Endothelial cell of umbilical vein (primary cell): ENCODE measurements around the gene ZC3HAV1. TPM values are rescaled to one million over a fixed set of nuclear protein-coding genes. Genes with fewer than 3 reads are reported as not detected.

Experiments
- BruUV-seq: library from RNA; stranded (reverse); fragments of 400-500 nt; replicated peaks from 2 replicates; lab custom pipeline; 2021; lab: Mats Ljungman, UMichigan
- CTCF ChIA-PET: fragments of 300-600, 350-600 bp; sonication (Branson Sonifier 250); formaldehyde crosslinking; loops from one replicate; lab custom pipeline; 2021; ENCODE audit warnings: antibody characterized with exemption, inconsistent platforms; lab: Charles Lee
- POLR2A ChIA-PET: fragments of 300-600, 350-600 bp; sonication (Branson Sonifier 250); formaldehyde crosslinking; loops from one replicate; lab custom pipeline; 2021; ENCODE audit warnings: antibody characterized with exemption, inconsistent platforms; lab: Charles Lee
- DNase-seq: peaks from one replicate; pipeline ENCODE4 v3.0.0-alpha.2; 2011; ENCODE audit warnings: low read depth, low spot score
- FAIRE-seq: peaks from 2 replicates; lab custom pipeline; 2011; peaks lifted over from hg19 to GRCh38; lab: Jason Lieb, UNC
- H2AFZ ChIP-seq: 2 replicates; pipeline ENCODE4 v1.6.0; 2012; ENCODE audit warnings: low read depth, low read length, control low read depth, inconsistent platforms
- H3K27ac ChIP-seq: 2 replicates; pipeline ENCODE4 v1.5.1; 2011; ENCODE audit warnings: low read depth, mild to moderate bottlenecking, control low read depth, low read length, moderate library complexity; ENCODE audit not compliant: insufficient read depth
- H3K27me3 ChIP-seq, 2 experiments: 2 replicates each; pipeline versions ENCODE4 v1.6.0 to v1.6.1; 2011; ENCODE audit warnings: low read length in 2 of 2, mixed read lengths in 1 of 2; ENCODE audit not compliant: control insufficient read depth in 2 of 2, insufficient read depth in 2 of 2
- H3K36me3 ChIP-seq, 2 experiments: 2 replicates in 1 of 2; 3 replicates in 1 of 2; pipeline ENCODE4 v1.5.1; 2011; ENCODE audit warnings: low read length in 2 of 2, mild to moderate bottlenecking in 1 of 2, moderate library complexity in 1 of 2; ENCODE audit not compliant: control insufficient read depth in 2 of 2, insufficient read depth in 2 of 2; ENCODE audit errors: extremely low read depth in 1 of 2
- H3K4me1 ChIP-seq: 3 replicates; pipeline ENCODE4 v1.5.1; 2011; ENCODE audit warnings: mild to moderate bottlenecking, low read length; ENCODE audit not compliant: control insufficient read depth, insufficient read depth; ENCODE audit errors: extremely low read depth
- H3K4me2 ChIP-seq: 2 replicates; pipeline ENCODE4 v1.6.1; 2011; ENCODE audit warnings: low read length, control low read depth, mixed read lengths; ENCODE audit not compliant: insufficient read depth
- H3K4me3 ChIP-seq, 3 experiments: fragments of 200-600 bp in 1 of 3; sonication (generic), shearing (Covaris generic) in 1 of 3; replicated peaks in 1 of 3; 2 replicates each; pipeline ENCODE4 v1.5.1; 2011 to 2016; ENCODE audit warnings: control low read depth in 3 of 3, low read length in 3 of 3, mild to moderate bottlenecking in 2 of 3, inconsistent platforms in 1 of 3, low read depth in 1 of 3, moderate library complexity in 1 of 3; ENCODE audit not compliant: insufficient read depth in 1 of 3
- H3K79me2 ChIP-seq: 2 replicates; pipeline ENCODE4 v1.6.0; 2012; ENCODE audit warnings: low read length, inconsistent platforms; ENCODE audit not compliant: control insufficient read depth, insufficient read depth
- H3K9ac ChIP-seq: replicated peaks from 2 replicates; pipeline ENCODE3; 2011; ENCODE audit warnings: low read length, control low read depth; ENCODE audit not compliant: insufficient read depth; ENCODE audit errors: extremely low read depth
- H3K9me1 ChIP-seq: replicated peaks from 3 replicates; pipeline ENCODE4 v1.6.0; 2011; ENCODE audit warnings: mild to moderate bottlenecking, low read length; ENCODE audit not compliant: control insufficient read depth, insufficient read depth; ENCODE audit errors: extremely low read depth
- H3K9me3 ChIP-seq: replicated peaks from 2 replicates; pipeline ENCODE4 v1.5.1; 2012; ENCODE audit warnings: low read length, inconsistent platforms; ENCODE audit not compliant: control insufficient read depth, insufficient read depth
- H4K20me1 ChIP-seq: replicated peaks from 2 replicates; pipeline ENCODE3; 2011; ENCODE audit warnings: mild to moderate bottlenecking, low read length; ENCODE audit not compliant: control insufficient read depth, insufficient read depth; ENCODE audit errors: extremely low read depth
- EZH2 ChIP-seq: IDR thresholded peaks from 2 replicates; pipeline ENCODE4 v1.6.1; 2012; ENCODE audit warnings: borderline replicate concordance, low read depth, mild to moderate bottlenecking, moderate library complexity, low read length, inconsistent platforms; ENCODE audit not compliant: severe bottlenecking
- FOS ChIP-seq: IDR thresholded peaks from 2 replicates; pipeline ENCODE4 v1.6.1; 2011; ENCODE audit warnings: mild to moderate bottlenecking, low read length, moderate library complexity, borderline replicate concordance; ENCODE audit not compliant: insufficient read depth
- GATA2 ChIP-seq: IDR thresholded peaks from 2 replicates; pipeline ENCODE4 v1.7.0; 2011; ENCODE audit warnings: low read depth, mild to moderate bottlenecking, moderate library complexity, mixed read lengths, low read length; ENCODE audit not compliant: insufficient read length, insufficient read depth
- JUN ChIP-seq: IDR thresholded peaks from 2 replicates; pipeline ENCODE4 v1.6.1; 2011; ENCODE audit warnings: borderline replicate concordance, low read depth; ENCODE audit not compliant: insufficient read length, insufficient read depth
- MYC ChIP-seq: IDR thresholded peaks from one replicate; pipeline ENCODE4 v1.6.1; 2011; ENCODE audit warnings: mild to moderate bottlenecking, low read depth, low read length
- POLR2A ChIP-seq: IDR thresholded peaks from 2 replicates; pipeline ENCODE4 v1.6.1; 2012; ENCODE audit warnings: low read depth, mild to moderate bottlenecking, control low read depth, low read length
- POLR2AphosphoS5 ChIP-seq: IDR thresholded peaks from 2 replicates; pipeline ENCODE4 v1.6.1; 2012; ENCODE audit warnings: low read depth, mild to moderate bottlenecking, control low read depth, low read length, moderate library complexity; ENCODE audit not compliant: insufficient read depth
- dilution Hi-C: fragments of 300-500 bp; cut with MboI; formaldehyde crosslinking; loops from one replicate; pipeline ENCODE4 v1.15.0; 2019; ENCODE audit warnings: low sequenced_read_pairs; ENCODE audit not compliant: extremely low pct_ligation_motif_present
- intact Hi-C: fragments of 100-400 bp; cut with micrococcal nuclease; formaldehyde crosslinking; loops from one replicate; pipeline ENCODE4 v1.10.0; 2022
- polyA plus RNA-seq, 4 experiments: library from polyadenylated mRNA; depleted of rRNA in 3 of 4; stranded (reverse) in 3 of 4; unstranded in 1 of 4; fragments of >200 nt; gene quantifications; 2 replicates each; pipeline versions ENCODE4 v1.2.1 to v1.2.3, GENCODE V29; 2011 to 2012; ENCODE audit warnings: missing spikeins in 1 of 4
- total RNA-seq: library from RNA; stranded (reverse); gene quantifications from 2 replicates; pipeline ENCODE4 v1.2.3, GENCODE V29; 2021
- TF ChIP-seq, protein P1 (sequence below), 2 donors: IDR thresholded peaks; 1 replicate in 1 of 2; 2 replicates in 1 of 2; pipeline ENCODE4 v1.5.1; 2011; ENCODE audit warnings: low read length in 2 of 2, mild to moderate bottlenecking in 2 of 2, moderate library complexity in 2 of 2, control low read depth in 1 of 2, inconsistent platforms in 1 of 2, low read depth in 1 of 2; ENCODE audit not compliant: insufficient read depth in 1 of 2; ENCODE audit errors: extremely low read depth in 1 of 2
- TF ChIP-seq, protein P2 (sequence below): IDR thresholded peaks from 2 replicates; pipeline ENCODE4 v1.6.1; 2011; ENCODE audit not compliant: insufficient read depth, insufficient read length

Gene ZC3HAV1
- total and polyA plus RNA-seq, 2 donors (not counting 3 experiments of a cell fraction or from before 2014, with no cell fraction given) = 17.1 to 37.7 TPM

DNA sequence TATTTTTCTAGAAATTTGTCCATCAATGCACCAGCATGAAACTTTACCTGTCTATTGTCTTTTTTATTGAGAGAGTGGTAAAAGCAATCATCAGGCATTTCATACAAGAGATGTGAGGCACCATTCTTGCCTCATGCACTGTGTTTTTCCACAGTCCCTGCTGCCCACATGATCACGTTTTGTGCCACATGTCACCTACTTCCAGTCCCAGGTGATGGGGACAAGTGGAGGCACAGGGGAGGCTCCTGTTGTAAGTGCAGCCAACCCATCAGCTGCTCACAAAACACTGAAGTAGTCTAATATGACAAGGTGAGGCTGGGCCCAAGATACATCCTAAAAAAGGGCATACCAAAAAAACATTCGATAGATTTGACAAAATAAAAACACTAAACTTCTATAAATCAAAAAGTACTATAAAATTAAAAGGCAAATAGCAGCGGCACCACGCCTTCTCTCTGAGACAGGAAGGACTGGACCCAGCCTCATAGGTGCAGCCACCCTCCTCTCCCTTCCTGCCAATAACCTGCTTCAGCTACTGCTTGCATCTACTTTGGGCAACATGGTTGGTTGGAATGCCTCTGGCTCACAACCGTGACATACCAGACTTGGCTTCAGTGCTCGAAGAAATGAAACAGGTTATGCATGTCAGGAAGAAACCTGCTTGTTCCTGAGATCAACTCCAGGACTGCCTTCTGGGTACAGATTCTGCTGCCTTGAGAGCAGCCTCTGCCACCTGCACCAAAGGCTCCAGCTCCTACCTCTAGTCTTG is 76.0 kb downstream of the ZC3HAV1 start:
- peaks cover 18% of the 10 kb centered on the region for H3K79me2 ChIP-seq
- ChIA-PET POLR2A (interaction anchor here (0.6 kb wide), 1 partner anchor 107 kb away, joined by 3 read pairs; no protein-coding TSS in a partner anchor), CTCF (interaction anchor here (1.9 to 3.3 kb wide), 3 partner anchors 16 to 42 kb away, joined by 6 to 13 read pairs (median 11); no protein-coding TSS in a partner anchor)
- no peak for FAIRE-seq
- no TSS peak for BruUV-seq
- no peak for DNase-seq
- H2AFZ ChIP-seq = no peak overlapping the region
- H3K9me3 ChIP-seq = no peaks in the 10 kb centered on the region
- H3K4me2 ChIP-seq = no peak overlapping the region
- H3K27ac ChIP-seq = no peak overlapping the region
- dilution Hi-C loops (no loop called here), intact Hi-C loops (loop anchor here (2.0 kb wide), 1 partner anchor 25 kb away; no protein-coding TSS in a partner anchor)
- H4K20me1 ChIP-seq = no peaks in the 10 kb centered on the region
- H3K4me1 ChIP-seq = peaks cover 10% of the 10 kb centered on the region
- no peaks in the 10 kb centered on the region for H3K9me1 ChIP-seq
- no peak for TF ChIP-seq FOS
- no peak for TF ChIP-seq POLR2A
- TF ChIP-seq, protein P1, sequence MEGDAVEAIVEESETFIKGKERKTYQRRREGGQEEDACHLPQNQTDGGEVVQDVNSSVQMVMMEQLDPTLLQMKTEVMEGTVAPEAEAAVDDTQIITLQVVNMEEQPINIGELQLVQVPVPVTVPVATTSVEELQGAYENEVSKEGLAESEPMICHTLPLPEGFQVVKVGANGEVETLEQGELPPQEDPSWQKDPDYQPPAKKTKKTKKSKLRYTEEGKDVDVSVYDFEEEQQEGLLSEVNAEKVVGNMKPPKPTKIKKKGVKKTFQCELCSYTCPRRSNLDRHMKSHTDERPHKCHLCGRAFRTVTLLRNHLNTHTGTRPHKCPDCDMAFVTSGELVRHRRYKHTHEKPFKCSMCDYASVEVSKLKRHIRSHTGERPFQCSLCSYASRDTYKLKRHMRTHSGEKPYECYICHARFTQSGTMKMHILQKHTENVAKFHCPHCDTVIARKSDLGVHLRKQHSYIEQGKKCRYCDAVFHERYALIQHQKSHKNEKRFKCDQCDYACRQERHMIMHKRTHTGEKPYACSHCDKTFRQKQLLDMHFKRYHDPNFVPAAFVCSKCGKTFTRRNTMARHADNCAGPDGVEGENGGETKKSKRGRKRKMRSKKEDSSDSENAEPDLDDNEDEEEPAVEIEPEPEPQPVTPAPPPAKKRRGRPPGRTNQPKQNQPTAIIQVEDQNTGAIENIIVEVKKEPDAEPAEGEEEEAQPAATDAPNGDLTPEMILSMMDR (IDR thresholded peaks at IDR 0.05; ENCODE audit: extremely low read depth in 1 of 2, insufficient read depth in 1 of 2, low read depth in 1 of 2, low read length in 2 of 2) = no peak
- TF ChIP-seq JUN = no peak
- no peak for TF ChIP-seq MYC
- no peak for TF ChIP-seq POLR2AphosphoS5
- no peak for TF ChIP-seq EZH2
- TF ChIP-seq, protein P2, sequence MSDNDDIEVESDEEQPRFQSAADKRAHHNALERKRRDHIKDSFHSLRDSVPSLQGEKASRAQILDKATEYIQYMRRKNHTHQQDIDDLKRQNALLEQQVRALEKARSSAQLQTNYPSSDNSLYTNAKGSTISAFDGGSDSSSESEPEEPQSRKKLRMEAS = no peak
- TF ChIP-seq GATA2 = no peak
- H3K9ac ChIP-seq = no peak overlapping the region
- H3K27me3 ChIP-seq = no peaks in the 10 kb centered on the region
- H3K4me3 ChIP-seq = no peak overlapping the region
- peaks cover 4 to 10% of the 10 kb centered on the region in 2 experiments for H3K36me3 ChIP-seq
